HG03469 (cell line): ENCODE data around the gene FTSJ1.
A peak's percentile ranks its signal among the peaks of the same experiment; 100 is the strongest.
"Not testable (repeated sequence)": the region's sequence is repeated elsewhere in the genome, so short reads cannot be mapped to it uniquely, and the experiment has no call there.

ENCODE experiments used
- ATAC-seq: cut with Tn5 transposase; IDR thresholded peaks from one replicate; pipeline ENCODE4 v1.9.1; 2021; ENCODE audit warnings: mild to moderate bottlenecking, moderate library complexity, moderate number of reproducible peaks; ENCODE audit not compliant: unreplicated experiment

The FTSJ1 gene

GRCh38 chrX:48475774-48476577 is at the start of gene FTSJ1:
FTSJ1 (plus strand) TSS chrX:48476199; CDS start chrX:48478048, 1,849 bp downstream.
- ATAC-seq: peak; percentile 78

- ATAC-seq: not testable (repeated sequence)
These were observed 48.8 kb upstream of the FTSJ1 start for GRCh38 chrX:48427027-48427716.

GRCh38 chrX:48429606-48430005 is 46.4 kb upstream of the FTSJ1 start:
- not testable (repeated sequence) for ATAC-seq

GRCh38 chrX:48430166-48430565 is 45.8 kb upstream of the FTSJ1 start:
- not testable (repeated sequence) for ATAC-seq

GRCh38 chrX:48433713-48434112 is 42.3 kb upstream of the FTSJ1 start:
- not testable (repeated sequence) for ATAC-seq

- ATAC-seq: not testable (repeated sequence)
These were observed 28.8 kb upstream of the FTSJ1 start for GRCh38 chrX:48447201-48447600.

GRCh38 chrX:48450076-48450475 is 25.9 kb upstream of the FTSJ1 start:
- no peak for ATAC-seq

- no peak for ATAC-seq
These were observed 24.3 kb upstream of the FTSJ1 start for GRCh38 chrX:48451708-48452107.

GRCh38 chrX:48456628-48457331 is 19.2 kb upstream of the FTSJ1 start:
- ATAC-seq: no peak

GRCh38 chrX:48458711-48459110 is 17.3 kb upstream of the FTSJ1 start:
- ATAC-seq: no peak

- ATAC-seq: no peak
These were observed 16.5 kb upstream of the FTSJ1 start for GRCh38 chrX:48459483-48459882.

- no peak for ATAC-seq
These were observed 16.0 kb upstream of the FTSJ1 start for GRCh38 chrX:48460031-48460430.

- ATAC-seq: no peak
These were observed 15.4 kb upstream of the FTSJ1 start for GRCh38 chrX:48460606-48461005.

GRCh38 chrX:48461830-48462229 is 14.2 kb upstream of the FTSJ1 start:
- ATAC-seq: no peak

GRCh38 chrX:48465336-48465933 is 10.6 kb upstream of the FTSJ1 start:
- ATAC-seq: no peak

- ATAC-seq: no peak
These were observed 9.3 kb upstream of the FTSJ1 start for GRCh38 chrX:48466696-48467095.

GRCh38 chrX:48467281-48467761 is 8.7 kb upstream of the FTSJ1 start:
- no peak for ATAC-seq

- no peak for ATAC-seq
These were observed 7.7 kb upstream of the FTSJ1 start for GRCh38 chrX:48468247-48468671.

- no peak for ATAC-seq
These were observed 7.0 kb upstream of the FTSJ1 start for GRCh38 chrX:48468693-48469691.
